ENCODE results near the gene PLCXD3. TPM values are rescaled to one million over a fixed set of nuclear protein-coding genes. Genes with fewer than 3 reads are reported as not detected.
"Not testable (repeated sequence)": the region's sequence is repeated elsewhere in the genome, so short reads cannot be mapped to it uniquely, and the experiment has no call there.

PLCXD3 gene
- polyA plus RNA-seq, 4 donors = 0.14 to 0.61 (median 0.42) TPM

- DNase-seq (ENCODE audit: low read depth in 4 of 4, low spot score in 3 of 4) = not testable (repeated sequence)
Observed at GRCh38 chr5:41493490-41494126, 16.8 kb downstream of the PLCXD3 start.

- no peak for DNase-seq (ENCODE audit: low read depth in 4 of 4, low spot score in 3 of 4)
Observed at GRCh38 chr5:41485533-41485932, 24.9 kb downstream of the PLCXD3 start.

- DNase-seq (ENCODE audit: low read depth in 4 of 4, low spot score in 3 of 4) = no peak
Observed at GRCh38 chr5:41482715-41483114, 27.7 kb downstream of the PLCXD3 start.

DNA sequence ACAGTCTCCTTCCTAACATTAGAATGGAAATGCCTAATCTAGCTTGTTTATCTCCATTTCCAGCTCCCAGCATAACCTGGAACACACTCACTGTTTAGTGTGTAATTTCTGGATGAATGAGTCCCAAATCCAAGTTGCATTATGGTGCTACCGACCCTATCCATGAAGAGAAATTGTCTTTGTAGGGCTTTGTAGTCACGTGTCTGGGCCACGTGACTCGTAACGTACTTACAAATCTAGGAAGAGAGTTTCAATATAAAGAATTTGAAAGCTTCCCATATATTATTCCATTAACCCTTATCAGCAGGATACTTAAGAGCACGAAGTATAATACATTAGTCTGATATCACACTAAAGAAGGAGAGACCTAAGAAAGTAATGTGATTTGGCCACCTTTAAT, 28.2 kb downstream of the PLCXD3 start:
- DNase-seq (ENCODE audit: low read depth in 4 of 4, low spot score in 3 of 4) = no peak

GRCh38 chr5:41471571-41472208, 38.7 kb downstream of the PLCXD3 start:
- not testable (repeated sequence) for DNase-seq (ENCODE audit: low read depth in 4 of 4, low spot score in 3 of 4)

DNA sequence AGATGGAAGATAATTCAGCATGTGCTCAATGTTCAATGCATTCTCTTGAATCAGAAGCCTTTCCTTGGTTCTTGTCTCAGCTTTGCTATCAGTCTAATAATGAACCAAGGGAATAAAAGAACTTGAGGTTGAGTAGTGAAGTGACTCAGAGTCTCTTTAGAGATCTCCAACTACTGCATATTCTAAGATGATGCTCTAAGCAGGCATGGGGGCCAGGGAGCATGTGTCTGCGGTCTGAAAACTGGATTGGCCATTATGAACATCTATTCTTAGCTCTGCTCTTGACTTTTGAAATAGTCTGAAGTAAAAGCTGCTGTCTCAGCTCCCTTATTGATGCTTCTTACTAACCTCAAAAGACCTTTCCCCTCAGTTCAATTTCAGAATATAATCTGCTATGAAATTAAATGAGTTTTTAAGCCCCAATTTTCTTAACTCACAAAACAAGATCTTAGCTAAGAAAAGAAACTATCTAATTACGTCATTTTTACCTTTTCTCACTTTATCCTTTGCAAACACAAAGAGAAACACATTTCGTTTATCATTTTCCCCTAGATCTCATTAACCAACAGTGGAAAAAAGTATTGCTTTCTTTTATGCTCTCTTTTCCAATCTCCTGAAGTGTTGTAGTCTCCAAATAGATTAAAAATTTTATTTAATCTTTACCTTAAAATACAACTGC, 44.8 kb downstream of the PLCXD3 start:
- no peak for DNase-seq (ENCODE audit: low read depth in 4 of 4, low spot score in 3 of 4)

DNA sequence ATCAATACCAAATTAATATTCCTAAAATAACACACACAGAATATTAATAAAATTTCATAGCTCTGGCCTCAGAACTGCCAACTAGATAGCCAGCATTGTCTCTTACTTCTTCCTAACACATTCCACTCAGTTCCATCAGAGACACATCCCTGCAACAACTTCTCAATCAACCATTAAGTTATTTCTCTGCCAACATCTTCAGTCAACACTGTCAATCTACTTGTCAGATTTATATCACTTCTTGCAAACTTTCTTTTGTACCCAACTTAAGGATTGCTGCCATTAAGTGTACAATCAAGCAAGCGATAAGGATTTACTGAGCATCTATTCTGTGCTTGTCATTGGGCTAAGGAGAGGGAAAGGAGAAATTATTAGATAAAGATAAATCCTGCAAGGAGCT, 50.8 kb downstream of the PLCXD3 start:
- DNase-seq (ENCODE audit: low read depth in 4 of 4, low spot score in 3 of 4) = no peak

GRCh38 chr5:41457094-41457493, 53.3 kb downstream of the PLCXD3 start:
- DNase-seq (ENCODE audit: low read depth in 4 of 4, low spot score in 3 of 4) = no peak

DNA sequence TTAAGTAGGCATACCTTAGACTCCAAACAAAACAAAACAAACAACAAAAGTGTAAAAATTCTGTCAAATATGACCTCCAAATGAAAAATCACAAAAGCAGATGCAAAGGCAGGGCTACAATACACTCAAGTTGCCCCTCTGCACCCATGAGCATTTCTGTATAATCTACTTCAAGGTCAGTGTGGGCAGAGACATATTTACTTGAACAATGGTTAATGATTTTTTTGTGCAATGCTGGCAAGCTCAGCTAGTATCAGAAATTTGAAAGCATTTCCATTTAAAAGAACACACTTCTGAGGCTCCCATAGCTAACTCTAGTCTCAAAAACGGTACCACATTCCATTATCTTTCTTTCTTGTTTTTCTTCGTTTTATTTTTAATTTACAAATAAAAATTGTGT, 57.9 kb downstream of the PLCXD3 start:
- DNase-seq (ENCODE audit: low read depth in 4 of 4, low spot score in 3 of 4) = no peak

DNA sequence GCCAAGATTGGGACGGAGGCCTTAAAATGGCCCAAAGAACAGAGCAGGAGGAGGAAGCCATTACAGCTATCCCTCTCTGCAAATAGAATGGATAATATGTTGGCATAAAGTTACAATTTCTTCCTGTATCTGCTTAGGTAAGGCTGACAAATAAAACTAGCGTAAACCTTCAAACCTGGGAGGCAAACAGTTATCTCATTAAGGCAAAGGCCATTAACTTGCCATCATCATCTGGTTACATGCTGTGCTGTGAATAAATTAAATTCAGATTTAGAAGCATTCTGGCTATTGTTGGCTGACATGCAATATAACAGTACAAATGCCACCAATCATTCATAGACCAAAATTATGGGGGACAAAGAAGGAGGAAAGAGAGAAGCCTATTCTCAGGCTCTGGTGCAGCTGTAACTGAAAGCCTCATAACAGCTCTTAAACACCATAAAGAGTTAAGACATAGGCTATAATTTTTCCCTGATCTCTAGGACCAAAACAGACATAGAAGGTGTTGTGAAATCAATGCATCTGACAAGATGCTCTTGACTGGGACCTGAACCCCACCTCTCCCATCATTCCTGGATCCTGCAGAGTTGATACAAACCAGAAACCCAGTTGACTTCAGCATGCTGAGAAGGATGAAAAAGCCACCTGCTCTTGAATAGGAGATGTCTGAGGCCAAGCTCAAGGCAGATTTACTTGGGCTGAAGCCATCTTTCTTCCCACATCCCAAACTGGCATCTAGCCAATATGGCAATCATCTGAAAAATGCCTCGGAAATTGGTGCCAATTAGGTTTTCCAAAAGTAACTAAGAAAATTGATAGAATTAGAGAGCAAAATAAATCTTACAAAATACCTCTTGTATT, 62.5 kb downstream of the PLCXD3 start:
- DNase-seq (ENCODE audit: low read depth in 4 of 4, low spot score in 3 of 4) = no peak

DNA sequence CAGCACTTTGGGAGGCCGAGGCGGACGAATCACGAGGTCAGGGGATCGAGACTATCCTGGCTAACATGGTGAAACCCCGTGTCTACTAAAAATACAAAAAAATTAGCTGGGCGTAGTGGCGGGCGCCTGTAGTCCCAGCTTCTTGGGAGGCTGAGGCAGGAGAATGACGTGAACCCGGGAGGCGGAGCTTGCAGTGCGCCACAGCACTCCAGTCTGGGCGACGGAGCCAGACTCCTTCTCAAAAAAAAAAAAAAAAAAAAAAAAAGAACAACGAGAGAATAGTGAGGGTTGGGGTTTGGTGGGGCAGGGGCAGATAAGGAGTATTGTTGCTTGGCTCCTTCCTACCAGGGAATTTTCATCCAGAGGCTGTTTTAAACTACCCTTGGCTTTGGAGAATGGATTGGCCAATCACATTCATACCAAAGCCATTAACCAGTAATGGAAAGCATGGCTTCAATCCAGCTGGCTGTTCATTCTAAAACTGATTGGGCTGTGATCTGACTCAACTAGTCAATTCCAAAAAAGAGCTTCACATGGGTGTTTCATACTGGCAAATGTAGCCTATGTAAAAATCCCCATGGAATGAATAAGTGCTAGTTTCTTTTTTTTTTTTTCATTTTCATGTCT, 64.4 kb downstream of the PLCXD3 start:
- no peak for DNase-seq (ENCODE audit: low read depth in 4 of 4, low spot score in 3 of 4)

GRCh38 chr5:41435276-41435675, 75.1 kb downstream of the PLCXD3 start:
- DNase-seq (ENCODE audit: low read depth in 4 of 4, low spot score in 3 of 4) = no peak

DNA sequence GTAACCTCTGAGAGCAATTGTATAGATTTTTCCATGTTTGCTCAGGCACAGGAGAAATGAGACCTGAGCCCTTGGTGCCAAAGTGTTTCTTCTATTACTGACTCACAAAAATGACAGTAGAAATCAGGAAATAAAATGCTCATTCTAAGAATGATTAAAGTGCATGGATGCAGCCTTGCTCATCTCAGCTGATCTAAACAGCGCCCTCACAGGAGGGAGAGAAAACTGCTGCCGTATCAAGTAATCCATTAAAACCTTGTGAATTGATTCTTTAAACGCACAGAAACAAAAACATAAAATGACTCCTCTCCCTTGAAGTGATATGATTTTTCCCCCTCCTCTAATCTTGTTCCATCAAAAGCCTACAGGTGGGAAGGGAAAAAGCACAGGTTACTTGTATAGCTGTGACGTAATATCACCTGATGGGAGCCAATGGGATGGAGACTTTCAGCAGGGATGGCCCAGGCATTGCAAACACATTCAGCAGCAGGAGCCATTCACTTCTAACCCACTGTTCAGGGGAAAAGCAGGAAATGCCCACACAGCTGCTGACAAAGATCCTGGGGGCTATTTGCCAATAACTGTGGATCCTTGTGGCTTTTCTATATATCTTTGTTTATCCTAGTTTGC, 76.7 kb downstream of the PLCXD3 start:
- DNase-seq (ENCODE audit: low read depth in 4 of 4, low spot score in 3 of 4) = no peak

- DNase-seq (ENCODE audit: low read depth in 4 of 4, low spot score in 3 of 4) = no peak
Observed at GRCh38 chr5:41432481-41433253, 77.7 kb downstream of the PLCXD3 start.

DNA sequence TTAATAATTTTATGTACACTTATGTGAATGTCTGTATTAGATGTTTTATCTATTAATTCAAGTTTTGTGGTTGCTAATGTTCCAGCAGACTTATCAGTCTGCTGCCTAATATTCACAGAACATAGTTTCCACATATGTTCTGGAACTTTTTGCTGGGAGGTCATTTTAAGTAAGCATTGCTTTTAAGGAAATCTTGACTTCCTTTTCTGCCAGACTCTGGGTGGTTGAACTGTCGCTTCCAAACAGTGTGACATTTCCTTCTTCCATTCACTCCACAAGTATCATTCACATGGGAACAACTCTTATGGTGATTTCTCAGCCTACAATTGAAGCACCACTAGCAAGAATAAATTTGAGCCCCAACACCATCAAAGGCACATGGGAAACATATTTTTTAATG, 82.9 kb downstream of the PLCXD3 start:
- no peak for DNase-seq (ENCODE audit: low read depth in 4 of 4, low spot score in 3 of 4)

- DNase-seq (ENCODE audit: low read depth in 4 of 4, low spot score in 3 of 4) = no peak
Observed at GRCh38 chr5:41425736-41426135, 84.7 kb downstream of the PLCXD3 start.

- DNase-seq (ENCODE audit: low read depth in 4 of 4, low spot score in 3 of 4) = no peak
Observed at GRCh38 chr5:41420492-41421067, 89.8 kb downstream of the PLCXD3 start.

DNA sequence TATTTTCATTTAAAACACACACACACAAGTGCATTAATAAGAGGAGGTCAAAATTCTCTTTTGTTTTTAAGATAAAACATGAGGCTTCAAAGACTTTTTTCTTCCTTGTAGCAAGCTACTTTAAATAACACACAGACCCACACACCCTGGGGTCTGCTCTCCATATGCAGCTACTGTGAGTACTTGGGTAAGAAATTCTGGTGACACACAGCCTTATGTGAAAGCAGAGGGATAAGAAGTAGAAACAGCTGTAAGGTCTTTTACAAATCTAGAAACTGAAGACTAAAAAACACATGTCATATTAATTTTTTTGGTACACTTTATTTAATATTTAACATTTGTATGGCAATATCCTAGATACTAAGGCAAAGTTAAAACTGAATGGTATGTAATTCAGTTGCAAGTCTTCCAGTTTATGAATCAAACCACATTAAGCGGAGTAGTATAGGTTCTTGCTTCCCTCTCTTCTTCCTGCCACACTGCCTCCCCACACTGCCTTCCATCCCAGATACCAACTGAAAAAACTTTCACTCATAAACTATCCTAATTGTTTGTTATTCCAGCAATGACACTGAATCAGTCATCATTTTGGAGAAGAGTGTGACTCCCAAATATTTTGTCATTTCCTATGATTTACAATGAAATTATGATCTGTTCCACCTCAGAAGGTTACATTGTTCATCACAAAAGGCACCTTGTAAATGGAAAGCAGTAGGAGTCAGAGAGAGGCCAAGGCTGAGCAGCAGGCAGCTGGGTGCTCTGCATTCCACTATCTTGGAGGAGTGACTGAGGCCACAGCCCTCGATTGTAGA, 92.0 kb downstream of the PLCXD3 start:
- DNase-seq (ENCODE audit: low read depth in 4 of 4, low spot score in 3 of 4) = no peak

Measured in left renal pelvis (tissue), 4 donors.